ENCODE results near the gene ATL2.

DNA sequence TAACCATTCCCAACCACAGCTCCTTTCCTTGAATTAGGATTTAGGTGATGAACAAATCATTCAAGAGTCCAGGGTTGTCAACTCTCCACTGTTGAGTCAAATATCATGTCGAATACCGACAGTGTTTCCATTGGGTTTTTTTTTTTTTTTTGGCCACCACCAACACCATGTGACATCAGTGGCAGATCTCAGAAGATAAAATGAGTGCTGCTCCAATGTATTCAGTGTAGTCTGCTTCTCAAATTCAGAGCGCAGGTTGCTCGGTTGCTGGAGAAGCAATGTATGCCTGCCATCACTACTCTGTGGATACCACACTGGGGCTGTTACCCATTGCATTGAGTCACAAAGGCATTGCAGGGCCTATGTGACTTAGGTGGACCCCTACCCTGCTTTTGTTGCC is 10.8 kb upstream of the ATL2 start:
- TF ChIP-seq, protein P1, sequence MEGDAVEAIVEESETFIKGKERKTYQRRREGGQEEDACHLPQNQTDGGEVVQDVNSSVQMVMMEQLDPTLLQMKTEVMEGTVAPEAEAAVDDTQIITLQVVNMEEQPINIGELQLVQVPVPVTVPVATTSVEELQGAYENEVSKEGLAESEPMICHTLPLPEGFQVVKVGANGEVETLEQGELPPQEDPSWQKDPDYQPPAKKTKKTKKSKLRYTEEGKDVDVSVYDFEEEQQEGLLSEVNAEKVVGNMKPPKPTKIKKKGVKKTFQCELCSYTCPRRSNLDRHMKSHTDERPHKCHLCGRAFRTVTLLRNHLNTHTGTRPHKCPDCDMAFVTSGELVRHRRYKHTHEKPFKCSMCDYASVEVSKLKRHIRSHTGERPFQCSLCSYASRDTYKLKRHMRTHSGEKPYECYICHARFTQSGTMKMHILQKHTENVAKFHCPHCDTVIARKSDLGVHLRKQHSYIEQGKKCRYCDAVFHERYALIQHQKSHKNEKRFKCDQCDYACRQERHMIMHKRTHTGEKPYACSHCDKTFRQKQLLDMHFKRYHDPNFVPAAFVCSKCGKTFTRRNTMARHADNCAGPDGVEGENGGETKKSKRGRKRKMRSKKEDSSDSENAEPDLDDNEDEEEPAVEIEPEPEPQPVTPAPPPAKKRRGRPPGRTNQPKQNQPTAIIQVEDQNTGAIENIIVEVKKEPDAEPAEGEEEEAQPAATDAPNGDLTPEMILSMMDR (IDR thresholded peaks at IDR 0.05; ENCODE audit: borderline replicate concordance, extremely low read depth, low read length, poor library complexity, severe bottlenecking), result no peak
- TF ChIP-seq EZH2 (IDR thresholded peaks at IDR 0.05; ENCODE audit: borderline replicate concordance, low read depth, low read length, severe bottlenecking), result no peak

Measured in DND-41 (cell line).